K562 (cell line): ENCODE measurements around the gene ASCC1. TPM values are rescaled to one million over a fixed set of nuclear protein-coding genes. Genes with fewer than 3 reads are reported as not detected.

Source experiments
- ARNT ChIP-seq, 2 experiments: fragments of 450-650 bp; IDR thresholded peaks; 2 replicates each; pipeline ENCODE4 v1.6.1; 2016; ENCODE audit warnings: mild to moderate bottlenecking in 1 of 2
- ATF7 ChIP-seq: fragments of 450-650 bp; IDR thresholded peaks from 2 replicates; pipeline ENCODE4 v1.7.1; 2014; ENCODE audit warnings: mild to moderate bottlenecking, moderate library complexity
- BHLHE40 ChIP-seq: IDR thresholded peaks from 2 replicates; pipeline ENCODE4 v1.6.1; 2011; ENCODE audit warnings: low read length, improper control_type of control experiment
- CTCF ChIP-seq, 3 experiments: IDR thresholded peaks in 2 of 3; conservative IDR thresholded peaks in 1 of 3; 2 replicates each; pipeline ENCODE4 v1.5.1; 2011 to 2012; ENCODE audit warnings: low read length in 3 of 3, mild to moderate bottlenecking in 3 of 3, control low read depth in 2 of 3, improper control_type of control experiment in 1 of 3, inconsistent platforms in 1 of 3, low read depth in 1 of 3, mixed read lengths in 1 of 3, moderate library complexity in 1 of 3; ENCODE audit not compliant: insufficient read depth in 2 of 3
- E2F5 ChIP-seq: sonication (generic); formaldehyde crosslinking; IDR thresholded peaks from 2 replicates; pipeline ENCODE4 v1.8.0; 2022; ENCODE audit warnings: mild to moderate bottlenecking, missing genetic modification reagents
- EGR1 ChIP-seq: fragments of 450-650 bp; conservative IDR thresholded peaks from 2 replicates; pipeline ENCODE4 v1.6.1; 2017; ENCODE audit warnings: mild to moderate bottlenecking
- ETV5 ChIP-seq: sonication (generic); formaldehyde crosslinking; IDR thresholded peaks from 2 replicates; pipeline ENCODE4 v1.4.0; 2020; ENCODE audit warnings: low read depth, mild to moderate bottlenecking, missing genetic modification reagents
- HDAC3 ChIP-seq: fragments of 450-650 bp; IDR thresholded peaks from 2 replicates; pipeline ENCODE4 v1.6.1; 2018; ENCODE audit warnings: borderline replicate concordance, mild to moderate bottlenecking, moderate library complexity; ENCODE audit not compliant: partially characterized antibody
- HMGN3 ChIP-seq: IDR thresholded peaks from 2 replicates; pipeline ENCODE4 v1.6.1; 2011; ENCODE audit warnings: borderline replicate concordance, low read depth, mild to moderate bottlenecking, mixed read lengths, low read length; ENCODE audit not compliant: insufficient read length; ENCODE audit errors: extremely low read depth
- KHSRP ChIP-seq: fragments of 450-650 bp; IDR thresholded peaks from 2 replicates; pipeline ENCODE4 v1.6.1; 2017
- KLF13 ChIP-seq: fragments of 450-650 bp; IDR thresholded peaks from 2 replicates; pipeline ENCODE4 v1.6.1; 2016; ENCODE audit warnings: missing genetic modification characterization, low read depth, mild to moderate bottlenecking, missing compliant biosample characterization, moderate library complexity, borderline replicate concordance
- MECOM ChIP-seq: fragments of 250-450 bp; sonication (Bioruptor Pico); IDR thresholded peaks from 2 replicates; pipeline ENCODE4 v1.8.0; 2022; ENCODE audit warnings: inconsistent platforms
- MIER1 ChIP-seq: fragments of 450-650 bp; IDR thresholded peaks from 2 replicates; pipeline ENCODE4 v1.6.1; 2016; ENCODE audit warnings: antibody characterized with exemption, mild to moderate bottlenecking, low read depth
- RAD51 ChIP-seq: fragments of 450-650 bp; IDR thresholded peaks from 2 replicates; pipeline ENCODE4 v1.7.1; 2016; ENCODE audit warnings: low read depth, mild to moderate bottlenecking, borderline replicate concordance
- RFX1 ChIP-seq: fragments of 450-650 bp; IDR thresholded peaks from 2 replicates; pipeline ENCODE4 v1.6.1; 2016; ENCODE audit warnings: mild to moderate bottlenecking, moderate library complexity
- STAT5A ChIP-seq: IDR thresholded peaks from 2 replicates; pipeline ENCODE4 v1.6.1; 2012; ENCODE audit warnings: low read length, inconsistent platforms, borderline replicate concordance
- ZNF12 ChIP-seq: sonication (generic); formaldehyde crosslinking; IDR thresholded peaks from 2 replicates; pipeline ENCODE4 v1.4.0; 2020; ENCODE audit warnings: mild to moderate bottlenecking, missing genetic modification reagents
- ZNF354B ChIP-seq: fragments of 250-450 bp; sonication (Bioruptor Pico); IDR thresholded peaks from 2 replicates; pipeline ENCODE4 v1.4.0; 2020
- ZNF699 ChIP-seq: fragments of 250-450 bp; sonication (Bioruptor Pico); IDR thresholded peaks from 2 replicates; pipeline ENCODE4 v1.8.0; 2021; ENCODE audit warnings: mild to moderate bottlenecking, moderate library complexity; ENCODE audit not compliant: insufficient replicate concordance
- ZNF780A ChIP-seq: fragments of 250-450 bp; sonication (Bioruptor Pico); IDR thresholded peaks from 2 replicates; pipeline ENCODE4 v1.5.0; 2021; ENCODE audit warnings: mild to moderate bottlenecking
- polyA plus RNA-seq, 8 experiments: library from polyadenylated mRNA; depleted of rRNA in 4 of 8; stranded (reverse) in 5 of 8; unstranded in 3 of 8; fragments of >200 nt; fragmentation: Nextera tagmentation in 2 of 8; fragmentation: Illumina TruSeq in 1 of 8; extraction: Ambion mirVana in 2 of 8; extraction: Trizol in 1 of 8; gene quantifications; 2 replicates each; pipeline versions ENCODE4 v1.2.1 to v1.2.3, GENCODE V29; 2011 to 2014; ENCODE audit warnings: inconsistent platforms in 1 of 8, missing spikeins in 1 of 8
- total RNA-seq, 7 experiments: library from RNA; depleted of rRNA in 6 of 7; stranded (reverse); fragments of >200 nt in 6 of 7; fragmentation: Illumina TruSeq in 2 of 7; extraction: Trizol in 2 of 7; gene quantifications; 2 replicates each; pipeline versions ENCODE4 v1.2.1 to v1.2.3, GENCODE V29; 2011 to 2021; ENCODE audit warnings: low replicate concordance in 1 of 7

ASCC1 gene
- total and polyA plus RNA-seq, 9 of the 15 experiments (the other 6 are each of a cell fraction or from before 2014, with no cell fraction given) = 31.7 to 73.3 (median 52.8) TPM

GRCh38 chr10:72215611-72216549 is at the start of gene ASCC1, which contains the start of gene ANAPC16 (continued):
- TF ChIP-seq MIER1 = no peak
- TF ChIP-seq ZNF699 (CRISPR knock-in tag) = no peak
- peak; percentile 69 for TF ChIP-seq BHLHE40
- TF ChIP-seq ATF7 = peak; percentile 89
- peak; percentile 90 for TF ChIP-seq HMGN3
- peak; percentile 64; the same call in 1 of the 2 replicates for TF ChIP-seq ZNF12 (CRISPR knock-in tag)
- no peak for TF ChIP-seq STAT5A
- TF ChIP-seq ETV5 = peak; percentile 63; the same call in 1 of the 2 replicates
- TF ChIP-seq EGR1 = peak; percentile 86
- peak; percentile 97 for TF ChIP-seq KLF13 (tag)
- TF ChIP-seq MECOM (CRISPR knock-in tag) = peak; percentile 77
- peak; percentile 73 for TF ChIP-seq RFX1
- 0 out of 6 replicates have a peak, but pooled peaks of 1 of the 3 experiments have one; percentile 1 for TF ChIP-seq CTCF (IDR thresholded peaks at IDR 0.05 in 2 of 3, conservative IDR thresholded peaks at IDR 0.05 in 1 of 3; ENCODE audit: insufficient read depth in 2 of 3, low read depth in 1 of 3, low read length in 3 of 3)
- peak in 1 of 2 experiments; percentile 8; a peak in 2 of 4 replicates for TF ChIP-seq ARNT (IDR thresholded peaks at IDR 0.05)
- no peak for TF ChIP-seq ZNF354B (CRISPR knock-in tag)
- TF ChIP-seq RAD51 = no peak
- TF ChIP-seq HDAC3 = peak; percentile 92
- TF ChIP-seq E2F5 (CRISPR knock-in tag) = no peak
- TF ChIP-seq KHSRP = no peak
- TF ChIP-seq ZNF780A (CRISPR knock-in tag) = no peak
